HEK293 (cell line): ENCODE results near the gene PROX1.

Experiments
- AEBP2 ChIP-seq: fragments of 450-650 bp; formaldehyde crosslinking; IDR thresholded peaks from 2 replicates; pipeline ENCODE4 v1.5.1; 2016; ENCODE audit warnings: missing biosample characterization, missing genetic modification characterization, borderline replicate concordance
- BCL11A ChIP-seq: fragments of 450-650 bp; formaldehyde crosslinking; IDR thresholded peaks from 2 replicates; pipeline ENCODE4 v1.5.1; 2016; ENCODE audit warnings: low read depth, missing biosample characterization, missing genetic modification characterization
- FEZF1 ChIP-seq: fragments of 450-650 bp; formaldehyde crosslinking; IDR thresholded peaks from 2 replicates; pipeline ENCODE4 v1.5.1; 2016; ENCODE audit warnings: missing biosample characterization, missing genetic modification characterization
- GFI1B ChIP-seq: fragments of 450-650 bp; formaldehyde crosslinking; IDR thresholded peaks from 2 replicates; pipeline ENCODE4 v1.5.1; 2016; ENCODE audit warnings: missing biosample characterization, missing genetic modification characterization
- INSM2 ChIP-seq: fragments of 450-650 bp; formaldehyde crosslinking; IDR thresholded peaks from 2 replicates; pipeline ENCODE4 v1.5.1; 2016; ENCODE audit warnings: missing biosample characterization, missing genetic modification characterization
- KLF17 ChIP-seq: fragments of 450-650 bp; formaldehyde crosslinking; IDR thresholded peaks from 2 replicates; pipeline ENCODE4 v1.5.1; 2016; ENCODE audit warnings: missing biosample characterization, missing genetic modification characterization
- OVOL3 ChIP-seq: fragments of 450-650 bp; formaldehyde crosslinking; IDR thresholded peaks from 2 replicates; pipeline ENCODE4 v1.5.1; 2016; ENCODE audit warnings: missing biosample characterization, missing genetic modification characterization
- PRDM10 ChIP-seq: fragments of 450-650 bp; formaldehyde crosslinking; IDR thresholded peaks from 2 replicates; pipeline ENCODE4 v1.5.1; 2016; ENCODE audit warnings: missing biosample characterization, missing genetic modification characterization
- ZBTB11 ChIP-seq: fragments of 450-650 bp; formaldehyde crosslinking; conservative IDR thresholded peaks from 2 replicates; pipeline ENCODE4 v1.5.1; 2016; ENCODE audit warnings: low read depth, missing biosample characterization, missing genetic modification characterization
- ZBTB17 ChIP-seq: fragments of 450-650 bp; formaldehyde crosslinking; IDR thresholded peaks from 2 replicates; pipeline ENCODE4 v1.5.1; 2016; ENCODE audit warnings: missing biosample characterization, missing genetic modification characterization
- ZBTB44 ChIP-seq: fragments of 450-650 bp; IDR thresholded peaks from 2 replicates; pipeline ENCODE4 v1.5.1; 2018; ENCODE audit warnings: missing biosample characterization, mild to moderate bottlenecking, missing genetic modification characterization
- ZBTB8A ChIP-seq: fragments of 450-650 bp; formaldehyde crosslinking; IDR thresholded peaks from 2 replicates; pipeline ENCODE4 v1.5.1; 2016; ENCODE audit warnings: missing biosample characterization, missing genetic modification characterization
- ZNF2 ChIP-seq: fragments of 450-650 bp; formaldehyde crosslinking; IDR thresholded peaks from 2 replicates; pipeline ENCODE4 v1.5.1; 2016; ENCODE audit warnings: missing biosample characterization, missing genetic modification characterization
- ZNF324 ChIP-seq: fragments of 450-650 bp; formaldehyde crosslinking; IDR thresholded peaks from 2 replicates; pipeline ENCODE4 v1.5.1; 2016; ENCODE audit warnings: missing biosample characterization, missing genetic modification characterization
- ZNF341 ChIP-seq: fragments of 450-650 bp; formaldehyde crosslinking; IDR thresholded peaks from 2 replicates; pipeline ENCODE4; 2016; ENCODE audit warnings: low read depth, missing biosample characterization, missing genetic modification characterization
- ZNF362 ChIP-seq: fragments of 450-650 bp; formaldehyde crosslinking; IDR thresholded peaks from 2 replicates; pipeline ENCODE4 v1.5.1; 2016; ENCODE audit warnings: missing biosample characterization, missing genetic modification characterization
- ZNF433 ChIP-seq: fragments of 450-650 bp; formaldehyde crosslinking; IDR thresholded peaks from 2 replicates; pipeline ENCODE4 v1.5.1; 2016; ENCODE audit warnings: missing biosample characterization, missing genetic modification characterization, low read depth
- ZNF473 ChIP-seq: fragments of 450-650 bp; formaldehyde crosslinking; IDR thresholded peaks from 2 replicates; pipeline ENCODE4 v1.5.1; 2017; ENCODE audit warnings: missing biosample characterization, missing genetic modification characterization
- ZNF585B ChIP-seq: fragments of 450-650 bp; formaldehyde crosslinking; IDR thresholded peaks from 2 replicates; pipeline ENCODE4 v1.5.1; 2016; ENCODE audit warnings: missing biosample characterization, missing genetic modification characterization
- ZNF600 ChIP-seq: fragments of 450-650 bp; formaldehyde crosslinking; IDR thresholded peaks from 2 replicates; pipeline ENCODE4 v1.5.1; 2016; ENCODE audit warnings: missing biosample characterization, missing genetic modification characterization
- ZNF629 ChIP-seq: fragments of 450-650 bp; formaldehyde crosslinking; IDR thresholded peaks from 2 replicates; pipeline ENCODE4 v1.5.1; 2017; ENCODE audit warnings: missing biosample characterization, missing genetic modification characterization
- ZNF692 ChIP-seq: fragments of 450-650 bp; formaldehyde crosslinking; IDR thresholded peaks from 2 replicates; pipeline ENCODE4 v1.5.1; 2016; ENCODE audit warnings: missing biosample characterization, missing genetic modification characterization
- ZXDB ChIP-seq: fragments of 450-650 bp; formaldehyde crosslinking; IDR thresholded peaks from 2 replicates; pipeline ENCODE4 v1.5.1; 2016; ENCODE audit warnings: missing biosample characterization, missing genetic modification characterization

Gene PROX1

GRCh38 chr1:213984387-213985208, 3.2 kb upstream of the PROX1 start (continued):
- TF ChIP-seq AEBP2 (tag by site-specific recombination) = no peak
- no peak for TF ChIP-seq ZBTB8A
- no peak for TF ChIP-seq ZXDB (tag by site-specific recombination)
- TF ChIP-seq GFI1B (tag by site-specific recombination) = peak; percentile 2; the same call in 1 of the 2 replicates
- no peak for TF ChIP-seq OVOL3 (tag by site-specific recombination)
- TF ChIP-seq ZNF362 = no peak
- TF ChIP-seq ZBTB44 = peak; percentile 98
- TF ChIP-seq ZNF473 (tag by site-specific recombination) = no peak
- TF ChIP-seq ZNF341 (tag by site-specific recombination) = peak; percentile 62
- TF ChIP-seq PRDM10 (tag by site-specific recombination) = peak; percentile 90
- peak; percentile 72 for TF ChIP-seq ZNF629
- TF ChIP-seq FEZF1 = peak; percentile 72
- no peak for TF ChIP-seq INSM2
- TF ChIP-seq KLF17 = 0 out of 2 replicates have a peak, but pooled peaks have one; percentile 13
- TF ChIP-seq BCL11A (tag by site-specific recombination) = no peak
- no peak for TF ChIP-seq ZBTB11 (tag by site-specific recombination)
- peak; percentile 47 for TF ChIP-seq ZNF692 (tag by site-specific recombination)
- TF ChIP-seq ZNF600 (tag by site-specific recombination) = peak; percentile 46
- TF ChIP-seq ZNF324 (tag by site-specific recombination) = no peak
- TF ChIP-seq ZNF2 = peak; percentile 66; the same call in 1 of the 2 replicates
- peak; percentile 14; the same call in 1 of the 2 replicates for TF ChIP-seq ZBTB17 (tag by site-specific recombination)
- no peak for TF ChIP-seq ZNF433 (tag by site-specific recombination)
- TF ChIP-seq ZNF585B (tag by site-specific recombination) = no peak
